ENCODE results near the gene ACAA1. TPM values are rescaled to one million over a fixed set of nuclear protein-coding genes. Genes with fewer than 3 reads are reported as not detected.

ACAA1 gene
- total RNA-seq: 32.8 and 35.0 TPM in 2 replicates

GRCh38 chr3:38136777-38137614, at the start of gene ACAA1:
ACAA1 (minus strand) TSS chr3:38137127; CDS start chr3:38137035, 92 bp downstream.

GRCh38 chr3:38164952-38165721, 28.2 kb upstream of the ACAA1 start, which contains the start of gene OXSR1:
OXSR1 (plus strand) TSS chr3:38165537; CDS start chr3:38165877, 340 bp downstream.

GRCh38 chr3:38138349-38139190, 1.6 kb upstream of the ACAA1 start, which contains the start of gene MYD88:
MYD88 (plus strand) TSS chr3:38138661; CDS start chr3:38138701, 40 bp downstream.

Other genes with a start within 250 kb of the ACAA1 start
- 2.7 and 5.5 TPM in 2 replicates for gene VILL, start 146.3 kb downstream of the ACAA1 start, total RNA-seq
- 18.5 and 26.7 TPM in 2 replicates for gene PLCD1, start 107.5 kb downstream of the ACAA1 start, total RNA-seq
- 0.13 TPM in 1 of 2 replicates, not detected in the other for gene DLEC1, start 97.9 kb downstream of the ACAA1 start, total RNA-seq
- 26.1 and 39.7 TPM in 2 replicates for gene MYD88, start 1.5 kb upstream of the ACAA1 start, total RNA-seq
- gene OXSR1, start 28.4 kb upstream of the ACAA1 start, total RNA-seq: 23.2 and 41.9 TPM in 2 replicates
- 0.26 and 1.6 TPM in 2 replicates for gene SLC22A13, start 128.7 kb upstream of the ACAA1 start, total RNA-seq
- 0.40 TPM in 1 of 2 replicates, not detected in the other for gene SLC22A14, start 145.2 kb upstream of the ACAA1 start, total RNA-seq
- 2.2 and 6.8 TPM in 2 replicates for gene XYLB, start 209.7 kb upstream of the ACAA1 start, total RNA-seq

Measured in epithelial cell of alveolus of lung (primary cell).